ENCODE data around the gene UGT1A4. TPM values are rescaled to one million over a fixed set of nuclear protein-coding genes. Genes with fewer than 3 reads are reported as not detected.

UGT1A4 gene
- total and polyA plus RNA-seq, 10 of the 15 experiments (the other 5 are each of a cell fraction or from before 2014, with no cell fraction given) = not detected

GRCh38 chr2:233802132-233802815, 83.7 kb downstream of the UGT1A4 start:
- no peak overlapping the region for H2AFZ ChIP-seq (ENCODE audit: control insufficient read depth, low read depth, low read length)
- H3K36me3 ChIP-seq (ENCODE audit: control insufficient read depth in 2 of 2, insufficient read depth in 2 of 2, low read length in 1 of 2) = no peaks in the 10 kb centered on the region
- FAIRE-seq (no peak), DNase-seq (ENCODE audit: low read depth, low spot score) (no peak), ATAC-seq (no peak)
- WGBS (ENCODE audit: insufficient coverage, insufficient replicate concordance, low lambda C conversion rate, missing lambda C conversion rate) = 0% methylated on average over 3 of the region's 3 CpGs
- H3K79me2 ChIP-seq (ENCODE audit: control insufficient read depth, insufficient read depth, low read length) = no peaks in the 10 kb centered on the region
- ChIA-PET CTCF (no interaction called here), RAD21 (ENCODE audit: unreplicated experiment) (no interaction called here), SMC1A (ENCODE audit: uncharacterized antibody, unreplicated experiment) (no interaction called here), POLR2A (no interaction called here)
- in situ Hi-C loops (cut with MboI) (no loop called here), intact Hi-C loops (cut with micrococcal nuclease; ENCODE audit: unreplicated experiment) (no loop called here)
- H3K4me2 ChIP-seq (ENCODE audit: control insufficient read depth, insufficient read depth) = no peak overlapping the region
- BruUV-seq (replicated peaks) = no TSS peak
- no peak overlapping the region for H3K9ac ChIP-seq (ENCODE audit: control insufficient read depth, insufficient read depth, low read length)
- H3K4me3 ChIP-seq = no peak overlapping the region
- TF ChIP-seq, protein P1, sequence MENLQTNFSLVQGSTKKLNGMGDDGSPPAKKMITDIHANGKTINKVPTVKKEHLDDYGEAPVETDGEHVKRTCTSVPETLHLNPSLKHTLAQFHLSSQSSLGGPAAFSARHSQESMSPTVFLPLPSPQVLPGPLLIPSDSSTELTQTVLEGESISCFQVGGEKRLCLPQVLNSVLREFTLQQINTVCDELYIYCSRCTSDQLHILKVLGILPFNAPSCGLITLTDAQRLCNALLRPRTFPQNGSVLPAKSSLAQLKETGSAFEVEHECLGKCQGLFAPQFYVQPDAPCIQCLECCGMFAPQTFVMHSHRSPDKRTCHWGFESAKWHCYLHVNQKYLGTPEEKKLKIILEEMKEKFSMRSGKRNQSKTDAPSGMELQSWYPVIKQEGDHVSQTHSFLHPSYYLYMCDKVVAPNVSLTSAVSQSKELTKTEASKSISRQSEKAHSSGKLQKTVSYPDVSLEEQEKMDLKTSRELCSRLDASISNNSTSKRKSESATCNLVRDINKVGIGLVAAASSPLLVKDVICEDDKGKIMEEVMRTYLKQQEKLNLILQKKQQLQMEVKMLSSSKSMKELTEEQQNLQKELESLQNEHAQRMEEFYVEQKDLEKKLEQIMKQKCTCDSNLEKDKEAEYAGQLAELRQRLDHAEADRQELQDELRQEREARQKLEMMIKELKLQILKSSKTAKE (IDR thresholded peaks at IDR 0.05; ENCODE audit: low read depth, poor library complexity, severe bottlenecking) = no peak
- TF ChIP-seq ZZZ3 (IDR thresholded peaks at IDR 0.05; ENCODE audit: control insufficient read depth, insufficient read length, low read depth) (no peak), NR2F1 (conservative IDR thresholded peaks at IDR 0.05) (no peak), CBX5 (IDR thresholded peaks at IDR 0.05; ENCODE audit: low read depth) (no peak), NFYB (IDR thresholded peaks at IDR 0.05; ENCODE audit: insufficient read depth, low read depth, low read length) (no peak), BMI1 (IDR thresholded peaks at IDR 0.05; ENCODE audit: borderline replicate concordance) (no peak), SUPT20H (IDR thresholded peaks at IDR 0.05; ENCODE audit: borderline replicate concordance, control insufficient read depth, low read depth, low read length) (no peak)
- TF ChIP-seq, protein P2, sequence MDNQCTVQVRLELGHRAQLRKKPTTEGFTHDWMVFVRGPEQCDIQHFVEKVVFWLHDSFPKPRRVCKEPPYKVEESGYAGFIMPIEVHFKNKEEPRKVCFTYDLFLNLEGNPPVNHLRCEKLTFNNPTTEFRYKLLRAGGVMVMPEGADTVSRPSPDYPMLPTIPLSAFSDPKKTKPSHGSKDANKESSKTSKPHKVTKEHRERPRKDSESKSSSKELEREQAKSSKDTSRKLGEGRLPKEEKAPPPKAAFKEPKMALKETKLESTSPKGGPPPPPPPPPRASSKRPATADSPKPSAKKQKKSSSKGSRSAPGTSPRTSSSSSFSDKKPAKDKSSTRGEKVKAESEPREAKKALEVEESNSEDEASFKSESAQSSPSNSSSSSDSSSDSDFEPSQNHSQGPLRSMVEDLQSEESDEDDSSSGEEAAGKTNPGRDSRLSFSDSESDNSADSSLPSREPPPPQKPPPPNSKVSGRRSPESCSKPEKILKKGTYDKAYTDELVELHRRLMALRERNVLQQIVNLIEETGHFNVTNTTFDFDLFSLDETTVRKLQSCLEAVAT (IDR thresholded peaks at IDR 0.05) = no peak
- no peaks in the 10 kb centered on the region for H3K4me1 ChIP-seq (ENCODE audit: control insufficient read depth, insufficient read depth, low read length)
- no peaks in the 10 kb centered on the region for H4K20me1 ChIP-seq (ENCODE audit: control insufficient read depth, insufficient read depth)
- no peaks in the 10 kb centered on the region; a peak in 1 of 4 replicates for H3K27me3 ChIP-seq (replicated peaks in 1 of 2; ENCODE audit: control insufficient read depth in 2 of 2, insufficient read depth in 2 of 2, low read length in 1 of 2)
- H3K27ac ChIP-seq (ENCODE audit: control insufficient read depth, insufficient read depth) = no peak overlapping the region
- no peaks in the 10 kb centered on the region for H3K9me3 ChIP-seq (replicated peaks; ENCODE audit: control insufficient read depth, insufficient read depth, low read length)

Data from GM12878 (cell line).